ENCODE data around the gene SHFL.

SHFL gene

GRCh38 chr19:10087296-10088061 lies 1.4 kb downstream of the SHFL start:
- TF ChIP-seq, protein P1, sequence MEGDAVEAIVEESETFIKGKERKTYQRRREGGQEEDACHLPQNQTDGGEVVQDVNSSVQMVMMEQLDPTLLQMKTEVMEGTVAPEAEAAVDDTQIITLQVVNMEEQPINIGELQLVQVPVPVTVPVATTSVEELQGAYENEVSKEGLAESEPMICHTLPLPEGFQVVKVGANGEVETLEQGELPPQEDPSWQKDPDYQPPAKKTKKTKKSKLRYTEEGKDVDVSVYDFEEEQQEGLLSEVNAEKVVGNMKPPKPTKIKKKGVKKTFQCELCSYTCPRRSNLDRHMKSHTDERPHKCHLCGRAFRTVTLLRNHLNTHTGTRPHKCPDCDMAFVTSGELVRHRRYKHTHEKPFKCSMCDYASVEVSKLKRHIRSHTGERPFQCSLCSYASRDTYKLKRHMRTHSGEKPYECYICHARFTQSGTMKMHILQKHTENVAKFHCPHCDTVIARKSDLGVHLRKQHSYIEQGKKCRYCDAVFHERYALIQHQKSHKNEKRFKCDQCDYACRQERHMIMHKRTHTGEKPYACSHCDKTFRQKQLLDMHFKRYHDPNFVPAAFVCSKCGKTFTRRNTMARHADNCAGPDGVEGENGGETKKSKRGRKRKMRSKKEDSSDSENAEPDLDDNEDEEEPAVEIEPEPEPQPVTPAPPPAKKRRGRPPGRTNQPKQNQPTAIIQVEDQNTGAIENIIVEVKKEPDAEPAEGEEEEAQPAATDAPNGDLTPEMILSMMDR (IDR thresholded peaks at IDR 0.05): no peak
- Histone ChIP-seq H3K36me3 (peaks cover 0 to 37% (median 25%) of the 10 kb centered on the region in 3 donors), H3K4me3 (peak overlapping the region; percentile 84 to 85), H3K4me1 (peaks cover 0 to 17% (median 5%) of the 10 kb centered on the region in 4 donors), H3K27me3 (no peaks in the 10 kb centered on the region), H3K27ac (peak overlapping the region in 1 of 2 donors; percentile 88), H3K9me3 (no peaks in the 10 kb centered on the region)
- no peak for DNase-seq
- intact Hi-C loops (cut with DNase I; ENCODE audit: low total_unique reads): no loop called here

GRCh38 chr19:10088949-10089554 lies 2.9 kb downstream of the SHFL start:
- intact Hi-C loops (cut with DNase I; ENCODE audit: low total_unique reads): no loop called here
- no peak overlapping the region for H3K27ac ChIP-seq
- no peaks in the 10 kb centered on the region for H3K27me3 ChIP-seq
- peaks cover 0 to 17% (median 5%) of the 10 kb centered on the region in 4 donors for H3K4me1 ChIP-seq
- H3K36me3 ChIP-seq: peaks cover 0 to 48% (median 31%) of the 10 kb centered on the region in 3 donors
- no peaks in the 10 kb centered on the region for H3K9me3 ChIP-seq
- TF ChIP-seq, protein P1 (IDR thresholded peaks at IDR 0.05): no peak
- H3K4me3 ChIP-seq: no peak overlapping the region
- no peak for DNase-seq

- Histone ChIP-seq H3K4me3 (no peak overlapping the region), H3K27ac (no peak overlapping the region), H3K9me3 (no peaks in the 10 kb centered on the region), H3K27me3 (no peaks in the 10 kb centered on the region), H3K36me3 (peaks cover 0 to 48% (median 31%) of the 10 kb centered on the region in 3 donors), H3K4me1 (peaks cover 0 to 17% (median 5%) of the 10 kb centered on the region in 4 donors)
- DNase-seq: no peak
- TF ChIP-seq, protein P1 (IDR thresholded peaks at IDR 0.05): no peak
- intact Hi-C loops (cut with DNase I; ENCODE audit: low total_unique reads): no loop called here
These were observed 3.8 kb downstream of the SHFL start for GRCh38 chr19:10089801-10090375.

DNA sequence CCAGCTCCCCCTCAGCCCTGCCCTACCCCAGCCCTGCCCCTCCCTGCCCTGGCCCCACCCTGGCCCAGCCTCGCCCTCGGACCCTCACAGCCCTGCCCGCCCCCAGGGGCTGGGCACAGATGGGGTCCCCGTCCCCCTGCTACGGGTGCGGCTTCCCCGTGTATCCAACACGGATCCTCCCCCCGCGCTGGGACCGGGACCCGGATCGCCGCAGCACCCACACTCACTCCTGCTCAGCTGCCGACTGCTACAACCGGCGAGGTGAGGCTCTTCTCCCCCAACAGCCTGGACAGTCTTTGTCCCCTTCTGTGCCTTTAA lies 5.2 kb downstream of the SHFL start:
- Histone ChIP-seq H3K9me3 (no peaks in the 10 kb centered on the region), H3K36me3 (peaks cover 0 to 48% (median 31%) of the 10 kb centered on the region in 3 donors), H3K4me3 (no peak overlapping the region), H3K27ac (no peak overlapping the region), H3K4me1 (peaks cover 0 to 22% (median 8%) of the 10 kb centered on the region in 4 donors), H3K27me3 (no peaks in the 10 kb centered on the region)
- TF ChIP-seq, protein P1 (IDR thresholded peaks at IDR 0.05): no peak
- intact Hi-C loops (cut with DNase I; ENCODE audit: low total_unique reads): no loop called here
- DNase-seq: no peak

GRCh38 chr19:10091895-10092641 lies 6.0 kb downstream of the SHFL start:
- DNase-seq: no peak
- Histone ChIP-seq H3K27ac (no peak overlapping the region), H3K27me3 (no peaks in the 10 kb centered on the region), H3K9me3 (no peaks in the 10 kb centered on the region), H3K36me3 (peaks cover 0 to 48% (median 31%) of the 10 kb centered on the region in 3 donors), H3K4me1 (peaks cover 0 to 18% (median 9%) of the 10 kb centered on the region in 4 donors), H3K4me3 (no peak overlapping the region)
- TF ChIP-seq, protein P1 (IDR thresholded peaks at IDR 0.05): no peak
- intact Hi-C loops (cut with DNase I; ENCODE audit: low total_unique reads): no loop called here
